Kidney capillary endothelial cell (primary cell): ENCODE data around the gene VWA5B2.
A peak's percentile ranks its signal among the peaks of the same experiment; 100 is the strongest.
"Not testable (repeated sequence)": the region's sequence is repeated elsewhere in the genome, so short reads cannot be mapped to it uniquely, and the experiment has no call there.

ENCODE experiments used
- DNase-seq: peaks from one replicate; pipeline ENCODE4 v3.0.0-alpha.2; 2018; ENCODE audit warnings: low spot score

VWA5B2 gene

DNA sequence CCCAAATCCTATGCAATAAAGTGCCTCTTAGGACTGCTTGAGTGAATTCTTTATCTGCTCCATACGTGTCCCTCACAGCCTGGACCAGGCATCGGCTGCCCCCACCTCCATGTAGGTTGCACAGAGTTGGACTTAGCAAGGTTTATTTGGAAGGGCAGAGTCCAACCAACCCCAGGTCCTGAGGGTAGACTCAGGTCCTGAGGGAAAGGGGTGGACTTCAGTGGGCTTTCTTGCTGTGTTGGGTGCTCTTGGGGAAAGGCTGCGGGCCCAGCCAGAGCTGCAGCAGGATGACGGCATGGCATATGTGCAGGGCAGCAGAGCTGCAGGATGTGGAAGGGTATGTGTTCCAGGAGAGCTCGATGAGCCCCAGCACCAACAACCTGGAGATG, 12.9 kb downstream of the VWA5B2 start:
- DNase-seq: no peak

DNA sequence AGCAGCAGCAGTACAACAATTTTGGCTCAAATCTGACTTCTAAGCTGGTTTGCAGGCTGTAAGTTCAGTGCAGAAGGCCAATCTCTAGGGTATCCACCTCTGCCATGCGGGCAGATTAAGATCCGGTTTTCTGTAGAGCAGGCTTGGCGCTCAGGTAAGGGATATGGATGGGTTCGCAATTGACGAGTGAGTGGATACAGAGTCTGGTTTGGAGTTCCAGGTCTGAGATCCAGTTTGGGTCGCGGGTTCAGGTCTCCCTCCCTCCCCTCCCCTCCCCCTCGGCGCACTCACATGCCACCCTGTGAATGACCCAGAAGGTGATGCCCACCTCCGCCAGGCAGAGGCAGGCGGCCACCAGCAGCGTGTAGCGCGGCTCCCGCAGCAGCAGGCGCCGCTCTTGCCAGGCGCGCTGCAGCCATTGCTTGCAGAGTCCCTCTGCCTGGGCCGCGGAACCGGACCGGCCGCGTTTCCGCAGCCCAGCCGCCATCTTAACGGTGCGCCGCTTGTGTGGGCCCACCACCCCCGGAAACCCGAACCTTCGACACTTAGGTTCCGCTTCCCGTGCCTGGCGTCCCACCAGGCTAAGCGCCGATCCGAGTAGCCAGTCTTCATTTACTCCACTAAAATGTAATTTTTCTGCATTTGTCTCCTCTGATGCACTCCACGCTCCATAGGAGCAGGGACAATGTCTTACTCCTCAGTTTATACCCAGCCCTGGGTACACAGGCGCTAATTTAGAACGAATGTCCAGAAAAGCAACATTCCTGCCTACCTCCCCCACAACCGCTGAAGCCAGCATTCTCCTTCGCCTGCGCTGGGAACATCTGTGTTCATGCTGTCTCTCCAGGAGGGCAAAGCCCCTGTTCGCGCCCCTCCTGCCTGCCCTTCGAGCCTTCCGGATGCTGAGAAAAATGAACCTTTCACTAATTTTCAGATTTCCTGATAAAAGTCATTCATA, 19.3 kb downstream of the VWA5B2 start, which contains the start of gene ALG3:
Gene ALG3, minus strand, starts transcription at position 509 of the 958 bp plus-strand sequence. Its CDS starts 22 bp downstream, at position 487.
- peak; percentile 78 for DNase-seq

DNA sequence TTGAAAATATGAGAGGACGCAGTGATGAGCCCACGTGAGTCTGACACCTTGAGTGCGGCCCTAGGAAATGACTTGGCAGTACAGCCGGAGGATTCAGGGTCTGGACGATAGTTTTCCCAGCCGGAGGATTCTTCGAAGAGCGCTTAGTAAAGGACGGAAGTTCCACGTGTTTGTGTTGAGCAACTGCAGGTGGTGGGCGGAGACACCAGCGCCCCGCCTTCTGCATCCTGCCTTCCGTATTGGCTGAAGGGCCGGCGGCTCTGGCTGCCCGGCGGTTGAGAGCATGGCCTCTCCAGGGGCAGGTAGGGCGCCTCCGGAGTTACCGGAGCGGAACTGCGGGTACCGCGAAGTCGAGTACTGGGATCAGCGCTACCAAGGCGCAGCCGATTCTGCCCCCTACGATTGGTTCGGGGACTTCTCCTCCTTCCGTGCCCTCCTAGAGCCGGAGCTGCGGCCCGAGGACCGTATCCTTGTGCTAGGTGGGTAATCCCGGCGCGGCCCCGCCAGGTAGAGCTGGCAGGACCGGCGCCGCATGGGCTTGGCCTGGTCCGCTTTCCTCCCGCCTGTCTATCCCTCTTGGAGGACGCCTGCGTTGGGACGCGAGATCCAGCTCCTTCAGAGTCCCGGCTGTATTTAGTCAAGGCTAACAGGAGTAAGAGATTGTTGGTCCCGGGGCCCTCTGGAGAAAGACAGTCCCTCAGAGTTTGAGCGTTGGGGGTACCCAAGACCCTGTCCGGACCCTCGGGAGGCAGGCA, 20.2 kb downstream of the VWA5B2 start, which contains the start of gene EEF1AKMT4:
Gene EEF1AKMT4, plus strand, starts transcription at position 261 of the 755 bp plus-strand sequence. Its CDS starts 23 bp downstream, at position 284.
- peak; percentile 99 for DNase-seq

DNA sequence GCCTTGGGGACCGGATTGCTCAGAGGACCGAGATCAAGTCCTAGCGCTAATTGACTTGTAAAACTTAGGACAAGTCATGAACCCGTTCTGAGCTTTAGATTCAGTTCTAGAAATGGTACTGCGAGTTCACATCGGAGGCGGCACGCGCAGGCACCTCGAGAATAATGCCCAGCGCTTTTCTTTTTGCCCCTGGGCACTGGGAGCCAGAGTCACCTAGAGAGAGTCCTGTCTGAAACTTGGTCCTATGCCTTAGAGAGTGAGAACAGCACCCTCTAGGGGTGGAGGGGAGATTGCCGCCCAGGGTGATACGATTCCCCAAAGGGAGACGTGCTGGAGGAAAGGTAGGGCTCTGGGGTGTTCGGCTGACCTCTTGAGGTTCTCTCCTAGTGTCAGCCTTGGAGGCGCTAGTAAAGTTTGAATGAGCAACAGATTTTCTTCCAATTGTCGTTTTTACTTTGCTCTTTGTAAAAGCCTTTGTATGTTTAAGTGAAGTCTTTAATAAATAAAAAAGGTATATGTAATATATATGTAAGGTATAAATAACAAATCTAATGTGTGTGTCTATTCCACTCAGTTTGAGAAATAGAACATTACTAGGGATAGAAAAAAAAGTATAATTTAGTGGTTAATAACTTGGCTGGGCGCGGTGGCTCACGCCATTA, 20.9 kb downstream of the VWA5B2 start:
- peak; percentile 83 for DNase-seq

DNA sequence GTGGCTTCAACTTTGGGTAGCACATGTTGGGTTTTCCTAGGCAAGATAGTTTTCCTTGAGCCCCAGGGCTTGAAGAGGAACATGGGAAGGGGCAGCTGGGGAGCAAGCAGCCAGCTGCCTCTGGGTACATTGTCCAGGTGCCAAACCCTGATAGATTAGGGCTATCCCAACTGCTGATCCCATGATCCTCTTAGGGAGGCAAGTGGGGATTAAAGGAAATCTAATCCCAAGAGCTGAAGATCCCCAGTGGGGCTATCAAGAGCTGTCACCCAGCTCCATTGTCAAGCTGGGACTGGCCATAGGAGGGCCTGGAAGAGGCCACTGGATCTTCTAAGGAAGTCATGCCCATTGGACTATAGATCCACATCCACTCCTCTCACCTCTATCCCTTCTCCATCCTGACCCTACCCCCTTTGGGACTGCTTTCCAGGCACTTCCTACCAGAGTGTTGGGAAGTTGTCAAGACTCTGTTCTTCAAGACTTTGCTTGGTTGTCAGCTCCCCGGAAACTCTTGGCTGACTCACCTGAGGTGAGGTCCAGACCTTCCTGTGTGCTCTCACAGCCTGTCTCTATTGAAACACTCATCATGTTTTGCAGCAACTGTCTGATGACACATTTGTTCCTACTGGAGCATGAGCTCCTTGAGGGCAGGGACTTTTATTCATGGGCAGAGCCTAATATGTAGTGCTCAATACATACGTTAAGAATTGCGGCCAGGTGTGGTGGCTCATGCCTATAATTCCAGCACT, 26.1 kb downstream of the VWA5B2 start:
- no peak for DNase-seq

DNA sequence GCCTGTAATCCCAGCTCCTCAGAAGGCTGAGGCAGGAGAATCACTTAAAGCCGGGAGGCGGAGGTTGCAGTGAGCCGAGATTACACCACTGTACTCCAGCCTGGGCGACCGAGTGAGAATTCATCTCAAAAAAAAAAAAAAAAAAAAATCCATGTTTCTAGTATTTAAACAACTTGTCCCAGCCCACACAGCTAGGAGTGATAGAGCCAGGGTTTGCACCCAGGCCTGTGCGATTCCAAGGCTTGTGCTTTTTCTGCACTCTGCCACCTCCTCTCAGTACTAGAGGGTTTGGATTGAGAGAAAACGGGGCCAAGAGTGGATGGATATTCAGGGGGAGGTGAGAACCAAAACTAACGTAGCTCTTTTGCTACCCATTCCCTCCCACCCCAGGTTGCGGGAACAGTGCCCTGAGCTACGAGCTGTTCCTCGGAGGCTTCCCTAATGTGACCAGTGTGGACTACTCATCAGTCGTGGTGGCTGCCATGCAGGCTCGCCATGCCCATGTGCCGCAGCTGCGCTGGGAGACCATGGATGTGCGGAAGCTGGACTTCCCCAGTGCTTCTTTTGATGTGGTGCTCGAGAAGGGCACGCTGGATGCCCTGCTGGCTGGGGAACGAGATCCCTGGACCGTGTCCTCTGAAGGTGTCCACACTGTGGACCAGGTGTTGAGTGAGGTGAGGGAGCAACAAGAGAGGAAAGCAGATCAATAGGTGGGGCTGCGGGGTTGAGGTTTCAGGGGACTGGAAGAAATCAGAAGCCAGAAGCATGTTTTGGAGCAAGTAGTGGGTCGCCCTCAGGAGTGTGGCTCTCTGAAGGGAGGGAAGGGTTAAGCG, 27.9 kb downstream of the VWA5B2 start:
- DNase-seq: no peak

DNA sequence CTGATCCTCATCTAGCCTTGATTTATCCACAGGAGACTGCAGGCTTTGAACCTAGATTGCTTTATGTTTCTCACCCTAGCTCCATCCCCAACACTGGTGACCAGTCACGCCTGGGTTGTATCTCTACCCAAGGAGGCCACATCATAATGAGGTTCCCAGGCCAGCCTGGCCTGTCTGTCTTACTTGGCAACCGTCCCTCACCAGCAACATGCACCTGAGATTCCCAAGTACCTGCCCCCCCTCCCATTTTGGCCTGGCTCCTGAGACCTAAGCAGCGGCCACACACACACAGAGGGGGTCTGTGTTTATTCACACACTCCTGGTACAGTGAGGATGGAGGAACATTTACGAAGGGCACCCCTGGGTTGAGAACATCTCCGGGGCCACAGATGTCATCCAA, 29.5 kb downstream of the VWA5B2 start:
- DNase-seq: no peak

DNA sequence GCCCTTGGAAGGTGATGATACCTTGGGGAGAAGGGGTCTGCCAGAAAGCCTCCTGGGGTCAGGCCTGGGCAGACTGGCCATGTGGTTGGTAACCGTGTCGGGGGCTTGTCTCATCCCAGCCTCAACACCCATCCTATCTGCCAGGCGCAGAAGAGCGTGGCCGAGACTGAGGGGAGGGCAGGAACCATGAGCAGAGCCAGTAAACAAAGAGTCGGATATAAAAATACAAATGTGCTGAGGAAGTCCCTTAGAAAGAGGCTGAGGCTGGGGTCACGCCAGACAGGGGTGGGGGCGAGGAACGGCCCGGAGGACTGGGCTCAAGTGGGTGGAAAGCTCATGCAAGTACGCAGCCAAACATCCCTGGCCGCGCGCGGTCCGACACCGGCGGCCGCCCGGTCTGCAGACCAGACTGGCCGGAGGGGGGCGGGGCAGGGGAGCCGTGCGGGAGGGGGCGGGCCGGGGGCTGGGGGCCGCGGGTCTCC, 30.1 kb downstream of the VWA5B2 start:
- no peak for DNase-seq

DNA sequence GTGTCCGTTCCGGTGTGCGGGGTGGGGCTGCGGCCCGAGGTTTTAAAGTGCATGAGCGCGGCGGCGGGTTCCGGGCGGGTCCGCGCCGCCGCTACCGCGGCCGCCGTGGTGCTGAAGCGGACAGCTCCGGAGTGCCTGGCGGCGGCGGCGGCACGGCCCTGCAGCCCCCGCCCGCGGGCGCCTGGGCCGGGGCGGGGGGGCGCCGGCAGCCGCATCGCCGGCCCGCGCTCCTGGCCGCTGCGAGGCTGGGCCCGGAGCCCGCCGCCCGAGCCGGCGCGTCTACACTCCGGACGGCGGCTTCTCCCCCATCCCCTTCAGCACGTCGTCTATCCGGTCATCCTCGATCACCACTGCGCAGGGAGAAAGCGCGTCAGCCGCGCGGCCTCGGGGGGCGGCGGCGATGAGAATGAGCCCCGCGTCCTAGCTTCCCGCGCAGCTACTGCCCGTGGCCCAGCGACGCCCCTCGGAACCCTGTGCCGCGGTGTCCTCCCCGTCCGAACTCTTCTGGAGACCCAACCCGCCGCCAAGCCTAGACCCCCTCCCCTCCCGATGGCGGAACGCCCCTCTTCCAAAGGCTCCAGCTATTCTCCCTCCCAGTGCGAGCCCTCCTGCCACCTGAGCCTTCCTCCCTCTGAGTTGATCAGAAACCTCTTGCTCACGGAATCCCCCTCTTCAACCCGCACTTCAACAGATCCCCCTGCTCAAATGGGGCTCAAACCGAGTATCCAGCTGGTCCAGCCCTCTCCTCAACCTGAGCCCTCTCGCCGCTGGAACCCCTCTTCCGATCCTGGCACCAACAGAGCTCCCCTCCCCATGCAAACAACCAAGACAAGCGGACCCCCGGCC, 30.7 kb downstream of the VWA5B2 start:
- DNase-seq: no peak

DNA sequence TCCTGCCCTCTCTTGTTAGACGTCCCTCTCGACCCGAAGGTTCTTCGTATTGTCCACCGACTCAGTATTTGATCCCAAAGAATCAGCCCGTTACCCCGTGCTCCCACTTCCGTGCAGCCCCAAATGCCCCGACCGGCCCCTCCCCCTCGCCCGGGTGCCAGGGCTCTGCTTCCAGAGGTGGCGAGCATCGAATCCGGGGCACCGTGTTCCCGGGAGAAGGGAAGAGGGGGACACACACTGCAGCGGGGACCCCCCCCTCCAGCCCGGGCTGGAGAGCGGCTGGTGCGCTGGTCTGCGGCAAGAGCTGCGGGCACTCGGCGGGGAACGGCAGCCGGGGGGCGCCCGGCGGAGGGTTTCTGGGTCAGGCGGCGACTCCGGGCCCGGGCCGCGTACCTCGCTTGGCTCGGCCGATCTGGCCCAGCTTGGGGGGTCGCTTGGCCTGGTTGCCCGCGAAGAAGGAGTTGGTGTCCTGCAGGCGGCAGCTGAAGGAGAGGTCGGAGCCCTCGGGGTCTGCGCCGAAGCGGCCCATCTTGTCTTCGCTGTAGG, 31.4 kb downstream of the VWA5B2 start:
- no peak for DNase-seq

DNA sequence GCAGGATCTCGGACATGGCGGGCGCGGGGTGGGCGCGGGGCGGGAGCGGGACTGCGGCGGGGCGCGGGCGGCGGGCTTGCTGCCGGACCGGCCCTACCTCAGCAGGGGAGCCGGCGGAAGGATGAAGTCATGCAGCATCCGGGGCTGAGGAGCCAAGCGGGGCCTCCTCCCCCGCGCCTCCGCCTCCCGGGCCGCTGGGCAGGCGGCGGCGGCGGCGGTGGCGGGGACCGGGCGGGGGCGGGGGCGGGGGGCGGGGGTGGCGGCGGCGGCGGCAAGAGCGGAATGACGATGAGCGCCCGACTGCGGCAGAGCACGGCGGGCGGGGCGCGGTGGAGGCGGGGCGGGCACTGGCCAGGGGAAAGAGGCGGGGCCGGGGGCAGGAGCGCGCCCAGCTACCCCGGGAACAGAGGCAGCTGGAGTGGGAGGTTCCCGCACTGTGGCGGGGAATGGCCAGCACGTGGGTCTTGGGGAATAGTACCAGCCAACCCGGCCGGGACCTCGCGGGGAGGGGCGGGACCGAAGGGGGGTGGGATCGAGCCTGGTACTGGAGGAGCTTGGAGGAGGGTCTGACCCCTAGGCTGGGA, 32.0 kb downstream of the VWA5B2 start, which contains the start of gene CAMK2N2:
Gene CAMK2N2, minus strand, starts transcription at position 284 of the 584 bp plus-strand sequence. Its CDS starts 268 bp downstream, at position 16.
- no peak for DNase-seq

DNA sequence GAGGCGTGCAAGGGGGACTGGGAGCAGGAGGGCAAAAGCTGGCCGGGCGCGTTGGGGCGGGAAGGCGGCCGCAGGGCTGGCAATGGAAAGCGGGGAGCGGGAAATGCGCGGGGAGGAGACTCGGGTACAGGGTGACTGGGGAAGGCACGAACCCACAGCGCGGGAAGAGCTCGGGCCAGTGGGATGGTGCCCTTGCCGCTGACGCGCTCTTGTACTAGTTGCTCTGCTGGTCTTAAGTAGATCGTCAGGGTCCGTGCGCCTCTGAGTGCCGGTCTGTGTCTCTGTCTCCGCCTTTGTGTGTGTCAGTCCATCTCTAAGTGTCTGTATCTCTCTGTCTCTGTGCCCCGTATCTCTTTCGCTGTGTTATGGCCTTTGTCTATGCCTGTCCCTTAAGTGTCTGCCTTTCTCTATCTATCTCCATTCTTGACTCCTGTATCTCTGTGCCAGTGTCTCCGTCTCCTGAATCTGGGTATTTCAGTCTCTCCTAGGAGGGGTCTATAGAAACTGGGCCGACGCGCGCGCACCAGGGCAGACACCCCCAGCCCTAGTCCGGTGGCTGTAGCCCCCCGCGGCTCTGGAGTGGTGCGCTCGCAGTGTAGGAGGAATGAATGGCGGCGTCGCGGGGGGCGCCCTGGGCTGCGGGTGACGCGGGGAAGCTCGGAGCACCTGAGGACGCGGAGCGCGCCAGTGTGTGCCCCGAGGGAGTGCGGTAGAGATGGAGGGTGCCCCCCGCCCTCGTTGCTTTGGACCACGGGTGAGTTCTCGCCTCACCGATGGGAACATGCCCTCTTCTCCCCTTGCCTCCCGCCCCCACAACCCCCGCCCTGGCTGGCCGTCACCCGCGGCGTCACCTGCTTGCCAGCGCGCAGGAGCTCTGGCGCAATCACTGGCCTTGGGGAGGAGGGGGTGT, 32.7 kb downstream of the VWA5B2 start:
- DNase-seq: no peak

DNA sequence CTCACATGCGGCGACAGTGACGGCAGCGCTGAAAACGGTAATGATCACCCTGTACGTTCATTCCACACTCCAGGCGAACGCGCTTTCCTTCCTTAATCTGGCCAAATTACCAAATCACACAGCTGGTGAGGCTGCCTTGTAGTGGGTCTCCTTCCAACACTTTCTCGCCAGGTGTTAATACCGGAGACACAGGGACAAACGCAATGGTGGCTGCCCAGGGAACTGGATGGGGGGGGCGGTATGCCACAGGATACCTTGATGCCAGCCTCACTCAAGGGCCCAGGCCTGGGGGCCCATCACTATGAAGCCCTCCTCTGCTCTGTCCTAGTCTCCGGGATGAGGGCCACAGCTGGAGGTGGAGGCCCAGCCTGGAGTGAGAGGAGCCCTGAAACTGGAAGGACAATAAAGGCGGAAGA, 33.4 kb downstream of the VWA5B2 start:
- DNase-seq: no peak

DNA sequence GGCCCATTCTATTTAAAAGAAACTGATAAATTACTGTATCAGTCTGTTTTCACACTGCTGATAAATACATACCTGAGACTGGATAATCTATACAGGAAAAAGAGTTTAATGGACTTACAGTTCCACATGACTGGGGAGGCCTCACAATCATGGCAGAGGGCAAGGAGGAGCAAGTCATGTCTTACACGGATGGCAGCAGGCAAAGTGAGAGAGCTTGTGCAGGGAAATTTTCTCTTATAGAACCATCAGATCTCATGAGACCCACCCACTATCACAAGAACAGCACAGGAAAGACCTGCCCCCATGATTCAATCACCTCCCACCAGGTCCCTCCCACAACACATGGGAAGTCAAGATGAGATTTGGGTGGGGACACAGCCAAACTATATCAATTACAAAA, 37.9 kb downstream of the VWA5B2 start:
- DNase-seq: not testable (repeated sequence)

DNA sequence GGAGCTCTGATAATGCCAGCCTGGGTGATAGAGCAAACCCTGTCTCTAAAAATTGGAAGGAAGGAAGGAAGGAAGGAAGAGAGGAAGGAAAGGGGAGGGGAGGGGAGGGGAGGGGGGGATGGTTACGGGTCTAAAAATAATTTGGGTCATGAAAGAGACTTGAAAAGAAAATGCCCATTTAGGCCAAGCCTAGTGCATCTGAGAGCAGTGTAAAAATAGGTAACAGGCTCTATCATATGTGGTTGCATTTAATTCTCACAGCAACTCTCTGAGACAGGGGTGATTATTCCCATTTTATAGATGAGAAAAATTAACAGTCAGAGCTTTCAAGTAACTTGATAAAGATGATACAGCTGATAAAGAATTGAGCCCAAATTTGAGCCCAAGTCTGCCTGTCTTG, 42.9 kb downstream of the VWA5B2 start:
- no peak for DNase-seq

DNA sequence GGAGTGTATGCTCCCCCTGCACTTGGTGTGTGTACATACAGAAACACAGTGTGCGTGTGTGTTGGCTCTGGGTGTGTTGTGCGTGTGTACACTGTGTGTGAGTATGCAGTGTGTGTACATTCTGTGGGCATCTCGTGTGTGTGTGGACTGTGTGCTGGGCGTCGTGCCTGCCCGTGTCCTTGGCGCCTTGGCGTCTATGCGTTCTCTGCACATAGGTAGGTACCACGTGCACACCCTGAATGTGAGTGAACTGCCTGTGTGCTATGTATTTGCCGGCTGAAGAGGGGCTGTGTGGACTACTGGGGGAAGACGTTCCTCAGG, 46.0 kb downstream of the VWA5B2 start:
- no peak for DNase-seq

DNA sequence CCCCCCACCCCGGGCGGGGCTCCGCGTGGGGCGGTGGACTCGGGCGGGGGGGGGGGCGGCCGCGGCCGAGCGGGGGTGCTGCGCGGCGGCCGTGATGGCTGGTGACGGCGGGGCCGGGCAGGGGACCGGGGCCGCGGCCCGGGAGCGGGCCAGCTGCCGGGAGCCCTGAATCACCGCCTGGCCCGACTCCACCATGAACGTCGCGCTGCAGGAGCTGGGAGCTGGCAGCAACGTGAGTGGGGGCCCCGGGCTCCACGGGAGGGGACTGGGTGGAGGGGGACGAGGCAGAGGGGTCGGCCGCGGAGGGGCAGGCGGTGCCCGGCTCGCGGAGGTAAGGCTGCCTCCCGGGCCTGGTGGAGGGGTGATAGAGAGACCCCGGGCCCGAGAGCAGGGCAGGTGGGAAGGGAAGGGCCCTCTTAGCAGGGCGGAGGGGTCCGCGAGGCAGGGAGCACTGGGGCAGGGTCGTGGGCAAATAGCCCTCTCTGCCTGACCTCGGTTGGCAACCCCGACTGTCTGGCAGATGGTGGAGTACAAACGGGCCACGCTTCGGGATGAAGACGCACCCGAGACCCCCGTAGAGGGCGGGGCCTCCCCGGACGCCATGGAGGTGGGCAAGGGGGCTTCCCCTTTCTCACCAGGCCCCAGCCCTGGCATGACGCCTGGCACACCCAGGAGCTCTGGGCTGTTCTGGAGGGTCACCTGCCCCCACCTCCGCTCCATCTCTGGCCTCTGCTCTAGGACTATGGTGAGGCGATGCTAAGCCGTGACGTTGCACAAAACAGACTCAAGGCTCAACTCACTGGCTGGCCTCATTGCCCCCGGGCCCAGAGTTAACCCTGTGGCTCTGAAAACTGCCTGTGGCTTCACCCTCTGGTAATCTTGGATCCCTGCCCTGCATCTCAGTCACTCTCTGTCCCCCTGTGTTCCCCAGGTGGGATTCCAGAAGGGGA, 46.9 kb downstream of the VWA5B2 start, which contains the start of gene ECE2:
Gene ECE2, plus strand, starts transcription at position 62 of the 950 bp plus-strand sequence. Its CDS starts 132 bp downstream, at position 194.
- no peak for DNase-seq
